ENCODE measurements around the gene TTC21A. TPM values are rescaled to one million over a fixed set of nuclear protein-coding genes. Genes with fewer than 3 reads are reported as not detected.

Gene TTC21A
- total RNA-seq, 1 experiment from 2014 or later, result 1.7 TPM

DNA sequence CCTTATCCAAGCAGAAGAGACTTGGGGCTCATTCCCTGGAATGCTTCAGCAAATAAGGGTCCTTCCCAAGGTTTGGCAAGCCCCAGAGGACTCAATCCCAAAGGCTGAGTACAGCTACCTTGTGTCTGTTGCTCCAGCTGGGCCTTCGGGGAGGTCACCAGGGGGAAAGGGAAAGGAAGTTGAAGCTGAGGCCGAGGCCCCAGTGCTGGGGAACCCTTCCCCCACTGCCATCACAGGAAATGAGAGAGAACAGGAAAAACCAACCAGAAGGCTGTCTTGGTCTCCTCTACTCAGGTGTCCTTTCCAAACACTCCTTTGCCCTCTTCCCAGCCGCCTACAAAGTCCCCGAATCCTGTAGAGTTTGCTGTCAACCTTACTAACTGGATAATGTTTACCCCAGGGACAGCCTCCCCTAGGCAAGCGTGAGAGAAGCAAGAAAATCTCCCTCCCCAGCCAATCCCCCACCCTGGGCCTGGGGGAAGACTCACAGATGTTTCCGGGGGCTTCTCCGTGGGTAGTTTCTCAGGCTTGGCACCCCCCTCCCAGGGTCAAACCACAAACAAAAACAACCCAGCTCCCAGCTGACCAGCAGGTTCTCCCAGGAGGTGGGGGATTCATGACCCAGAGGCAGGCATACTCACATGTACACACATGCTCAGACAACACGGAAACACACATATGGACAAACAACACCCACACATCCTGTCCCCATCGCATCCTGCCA, 40.4 kb downstream of the TTC21A start:
- peaks cover 11 to 44% (median 39%) of the 10 kb centered on the region in 3 experiments for H3K36me3 Mint-ChIP-seq (ENCODE audit: insufficient read depth in 1 of 3, low read depth in 3 of 3)
- Histone ChIP-seq H4K5ac (ENCODE audit: insufficient read length, low read depth, low read length) (no peak overlapping the region), H3K4ac (ENCODE audit: low read depth, low read length) (no peak overlapping the region), H4K20me1 (ENCODE audit: control insufficient read depth, insufficient read depth, insufficient read length) (no peaks in the 10 kb centered on the region), H2BK120ac (ENCODE audit: low read depth, low read length, poor library complexity, severe bottlenecking) (no peak overlapping the region), H3K4me2 (ENCODE audit: insufficient read depth, insufficient read length, low read length) (peak overlapping the region; percentile 1), H3K18ac (ENCODE audit: insufficient read length, low read depth, low read length) (no peak overlapping the region), H2BK15ac (ENCODE audit: low read depth, low read length) (no peak overlapping the region), H2BK12ac (ENCODE audit: insufficient read length, low read depth, low read length) (no peak overlapping the region), H3K79me2 (ENCODE audit: insufficient read depth, low read length) (peaks cover 5% of the 10 kb centered on the region; the same call in 1 of the 2 replicates), H3K14ac (ENCODE audit: insufficient read depth, low read length) (peak overlapping the region; percentile 7; the same call in 1 of the 2 replicates), H3K9ac (ENCODE audit: extremely low read depth, insufficient read length, low read length) (no peak overlapping the region), H2AK5ac (ENCODE audit: insufficient read length, low read length) (no peak overlapping the region), H2AFZ (ENCODE audit: low read length) (no peak overlapping the region), H2BK20ac (ENCODE audit: low read depth, low read length, poor library complexity, severe bottlenecking) (no peak overlapping the region), H3K27me3 (ENCODE audit: insufficient read depth, low read length) (no peaks in the 10 kb centered on the region), H3T11ph (ENCODE audit: low read length) (no peak overlapping the region), H4K91ac (ENCODE audit: insufficient read length, low read depth, low read length) (no peak overlapping the region), H3K79me1 (ENCODE audit: insufficient read depth, low read depth, low read length, poor library complexity, severe bottlenecking) (no peaks in the 10 kb centered on the region), H3K23ac (ENCODE audit: insufficient read length, low read depth, low read length) (no peak overlapping the region), H3K4me1 (ENCODE audit: insufficient read depth, low read length) (peaks cover 22% of the 10 kb centered on the region; the same call in 1 of the 2 replicates), H3K23me2 (ENCODE audit: insufficient read length, low read depth, low read length, poor library complexity, severe bottlenecking) (peaks cover 12% of the 10 kb centered on the region), H2BK5ac (ENCODE audit: insufficient read length, low read length) (no peak overlapping the region), H3K56ac (ENCODE audit: insufficient read length, low read depth, low read length) (no peak overlapping the region), H3K27ac (ENCODE audit: insufficient read length, low read depth, low read length) (no peak overlapping the region), H4K8ac (replicated peaks; ENCODE audit: insufficient read length, low read depth, low read length) (no peak overlapping the region), H3K9me3 (ENCODE audit: control insufficient read depth, low read depth, low read length) (no peaks in the 10 kb centered on the region)
- no peaks in the 10 kb centered on the region; a peak in 2 of 5 replicates for H3K9me3 Mint-ChIP-seq
- H3K4me3 Mint-ChIP-seq, result peak overlapping the region in 1 of 2 experiments; percentile 41; a peak in 1 of 5 replicates
- TF ChIP-seq, protein P1, sequence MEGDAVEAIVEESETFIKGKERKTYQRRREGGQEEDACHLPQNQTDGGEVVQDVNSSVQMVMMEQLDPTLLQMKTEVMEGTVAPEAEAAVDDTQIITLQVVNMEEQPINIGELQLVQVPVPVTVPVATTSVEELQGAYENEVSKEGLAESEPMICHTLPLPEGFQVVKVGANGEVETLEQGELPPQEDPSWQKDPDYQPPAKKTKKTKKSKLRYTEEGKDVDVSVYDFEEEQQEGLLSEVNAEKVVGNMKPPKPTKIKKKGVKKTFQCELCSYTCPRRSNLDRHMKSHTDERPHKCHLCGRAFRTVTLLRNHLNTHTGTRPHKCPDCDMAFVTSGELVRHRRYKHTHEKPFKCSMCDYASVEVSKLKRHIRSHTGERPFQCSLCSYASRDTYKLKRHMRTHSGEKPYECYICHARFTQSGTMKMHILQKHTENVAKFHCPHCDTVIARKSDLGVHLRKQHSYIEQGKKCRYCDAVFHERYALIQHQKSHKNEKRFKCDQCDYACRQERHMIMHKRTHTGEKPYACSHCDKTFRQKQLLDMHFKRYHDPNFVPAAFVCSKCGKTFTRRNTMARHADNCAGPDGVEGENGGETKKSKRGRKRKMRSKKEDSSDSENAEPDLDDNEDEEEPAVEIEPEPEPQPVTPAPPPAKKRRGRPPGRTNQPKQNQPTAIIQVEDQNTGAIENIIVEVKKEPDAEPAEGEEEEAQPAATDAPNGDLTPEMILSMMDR (conservative IDR thresholded peaks at IDR 0.05), result no peak
- WGBS (ENCODE audit: extremely low coverage, insufficient read length, low lambda C conversion rate), result no CpG with 5 or more reads among the region's 9 CpGs
- no peak for DNase-seq
- H3K4me1 Mint-ChIP-seq, result peaks cover 60 to 67% of the 10 kb centered on the region in 2 experiments
- H3K27me3 Mint-ChIP-seq (ENCODE audit: low read depth), result peaks cover 2% of the 10 kb centered on the region
- peak overlapping the region; percentile 68 to 95 (median 85) for H3K27ac Mint-ChIP-seq
